ENCODE data around the gene FAM131C.
"Not testable (repeated sequence)": the region's sequence is repeated elsewhere in the genome, so short reads cannot be mapped to it uniquely, and the experiment has no call there.

Gene FAM131C

GRCh38 chr1:16073490-16074119 is at the start of gene FAM131C:
Gene FAM131C (minus strand): TSS chr1:16073651. CDS start chr1:16073442, 209 bp downstream.
- DNase-seq, result no peak

- no peak for DNase-seq
Observed at GRCh38 chr1:16122916-16123315, 49.5 kb upstream of the FAM131C start.

- no peak for DNase-seq
Observed at GRCh38 chr1:16122350-16122881, 49.0 kb upstream of the FAM131C start.

- DNase-seq, result no peak
Observed at GRCh38 chr1:16120940-16121410, 47.5 kb upstream of the FAM131C start.

GRCh38 chr1:16120407-16120806 is 47.0 kb upstream of the FAM131C start:
- no peak for DNase-seq

GRCh38 chr1:16119926-16120325 is 46.5 kb upstream of the FAM131C start:
- no peak for DNase-seq

GRCh38 chr1:16119504-16119903 is 46.1 kb upstream of the FAM131C start:
- DNase-seq, result no peak

GRCh38 chr1:16118706-16119105 is 45.3 kb upstream of the FAM131C start:
- no peak for DNase-seq

- DNase-seq, result no peak
Observed at GRCh38 chr1:16117936-16118335, 44.5 kb upstream of the FAM131C start.

GRCh38 chr1:16117369-16117768 is 43.9 kb upstream of the FAM131C start:
- DNase-seq, result no peak

GRCh38 chr1:16116625-16117024 is 43.2 kb upstream of the FAM131C start:
- DNase-seq, result no peak

GRCh38 chr1:16116002-16116401 is 42.6 kb upstream of the FAM131C start:
- no peak for DNase-seq

GRCh38 chr1:16115468-16115983 is 42.1 kb upstream of the FAM131C start:
- DNase-seq, result no peak

GRCh38 chr1:16114527-16115467 is 41.3 kb upstream of the FAM131C start:
- DNase-seq, result no peak

- no peak for DNase-seq
Observed at GRCh38 chr1:16112596-16113555, 39.4 kb upstream of the FAM131C start.

GRCh38 chr1:16111771-16112595 is 38.5 kb upstream of the FAM131C start:
- DNase-seq, result no peak

- DNase-seq, result no peak
Observed at GRCh38 chr1:16110884-16111283, 37.4 kb upstream of the FAM131C start.

- no peak for DNase-seq
Observed at GRCh38 chr1:16110456-16110855, 37.0 kb upstream of the FAM131C start.

- no peak for DNase-seq
Observed at GRCh38 chr1:16109571-16109970, 36.1 kb upstream of the FAM131C start.

- not testable (repeated sequence) for DNase-seq
Observed at GRCh38 chr1:16107039-16107438, 33.6 kb upstream of the FAM131C start.

GRCh38 chr1:16101623-16102022 is 28.2 kb upstream of the FAM131C start:
- DNase-seq, result no peak
